Activated T-helper 2 cell treated with anti-CD3 and anti-CD28 coated beads, Interferon-gamma antibody, Interleukin-2, Interleukin-4, amounts not matched to agents 10 μg/mL and 5 μg/mL and 100 μg/mL, durations not matched to agents 14 hours and 24 hours and 36 hours (primary cell): ENCODE data around the gene AMD1. TPM values are rescaled to one million over a fixed set of nuclear protein-coding genes. Genes with fewer than 3 reads are reported as not detected.
"Not testable (repeated sequence)": the region's sequence is repeated elsewhere in the genome, so short reads cannot be mapped to it uniquely, and the experiment has no call there.

Experiments
- DNase-seq: peaks from one replicate; pipeline ENCODE4 v3.0.0; 2021; ENCODE audit warnings: low spot score
- H3K27ac Mint-ChIP-seq: one replicate; pipeline ENCODE4 v1.8.0; 2021; ENCODE audit warnings: mixed read lengths
- H3K27me3 Mint-ChIP-seq: one replicate; pipeline ENCODE4 v1.8.0; 2021; ENCODE audit warnings: low read depth, mixed read lengths
- H3K36me3 Mint-ChIP-seq: one replicate; pipeline ENCODE4 v1.8.0; 2021; ENCODE audit warnings: low read depth, mixed read lengths
- H3K4me1 Mint-ChIP-seq: one replicate; pipeline ENCODE4 v1.8.0; 2021; ENCODE audit warnings: low read depth, mixed read lengths
- H3K4me3 Mint-ChIP-seq: one replicate; pipeline ENCODE4 v1.8.0; 2021; ENCODE audit warnings: low read depth, mild to moderate bottlenecking, moderate library complexity, mixed read lengths
- H3K9me3 Mint-ChIP-seq: one replicate; pipeline ENCODE4 v1.8.0; 2021; ENCODE audit warnings: mixed read lengths
- intact Hi-C: fragments of 100-400 bp; cut with micrococcal nuclease; formaldehyde crosslinking; loops from one replicate; pipeline ENCODE4 v1.15.1; 2023
- total RNA-seq: library from RNA; stranded (reverse); gene quantifications from 2 replicates; pipeline ENCODE4 v1.2.3, GENCODE V29; 2022

Gene AMD1
- total RNA-seq = 111 TPM in 2 replicates

DNA sequence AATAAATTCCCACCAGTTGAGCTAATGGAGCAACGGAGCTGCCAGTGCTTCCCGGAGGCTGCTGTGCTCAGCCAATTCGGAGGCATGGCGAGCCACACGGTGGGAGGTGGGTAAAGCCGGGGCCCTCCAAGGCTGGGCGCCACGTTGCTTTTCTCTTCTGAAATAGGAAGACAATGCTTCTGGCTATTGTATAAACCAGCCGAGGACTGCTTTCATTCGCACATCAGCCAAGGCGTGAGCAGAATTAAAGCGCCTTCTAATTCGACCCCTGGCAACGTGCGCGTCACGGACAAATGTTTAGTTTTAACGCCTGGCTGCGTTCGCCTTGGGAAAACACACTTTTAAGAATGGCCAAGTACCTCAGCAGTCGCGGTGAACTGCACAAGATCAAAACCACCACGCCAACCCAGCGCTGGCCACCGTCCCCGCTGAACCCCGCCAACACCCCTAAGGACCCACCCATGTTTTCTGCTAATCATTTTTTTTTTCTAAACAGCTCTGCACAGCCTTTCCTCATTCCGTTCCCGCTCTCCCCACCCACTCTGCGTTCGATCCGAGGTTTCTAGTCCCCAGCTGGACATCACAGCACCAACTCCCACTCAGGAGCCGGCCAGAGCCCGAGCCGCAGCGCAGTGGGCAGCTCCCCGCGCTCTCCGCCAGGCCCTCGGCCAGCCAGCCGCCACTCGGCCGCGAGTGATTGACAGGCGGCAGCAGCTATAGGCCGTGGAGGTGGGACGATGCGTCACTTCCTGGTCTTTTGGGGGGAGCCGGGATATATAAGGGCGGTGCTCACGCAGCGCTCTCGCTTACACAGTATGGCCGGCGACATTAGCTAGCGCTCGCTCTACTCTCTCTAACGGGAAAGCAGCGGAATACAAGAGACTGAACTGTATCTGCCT lies at the start of gene AMD1:
Gene AMD1, plus strand, starts transcription at position 805 of the 899 bp plus-strand sequence. CDS start 321 bp downstream, outside the sequence.
- Mint-ChIP-seq H3K9me3 (no peaks in the 10 kb centered on the region), H3K4me1 (peaks cover 26% of the 10 kb centered on the region), H3K36me3 (peaks cover 26% of the 10 kb centered on the region), H3K27me3 (no peaks in the 10 kb centered on the region), H3K4me3 (peak within 1 kb of the TSS; percentile 95), H3K27ac (peak within 1 kb of the TSS; percentile 98)
- intact Hi-C loops = loop anchor here (1.0 to 10.0 kb wide), 6 partner anchors 59 to 1779 kb away; partner anchors contain the start of genes CDK19, CEP57L1, REV3L and SESN1
- DNase-seq = peak; percentile 94

DNA sequence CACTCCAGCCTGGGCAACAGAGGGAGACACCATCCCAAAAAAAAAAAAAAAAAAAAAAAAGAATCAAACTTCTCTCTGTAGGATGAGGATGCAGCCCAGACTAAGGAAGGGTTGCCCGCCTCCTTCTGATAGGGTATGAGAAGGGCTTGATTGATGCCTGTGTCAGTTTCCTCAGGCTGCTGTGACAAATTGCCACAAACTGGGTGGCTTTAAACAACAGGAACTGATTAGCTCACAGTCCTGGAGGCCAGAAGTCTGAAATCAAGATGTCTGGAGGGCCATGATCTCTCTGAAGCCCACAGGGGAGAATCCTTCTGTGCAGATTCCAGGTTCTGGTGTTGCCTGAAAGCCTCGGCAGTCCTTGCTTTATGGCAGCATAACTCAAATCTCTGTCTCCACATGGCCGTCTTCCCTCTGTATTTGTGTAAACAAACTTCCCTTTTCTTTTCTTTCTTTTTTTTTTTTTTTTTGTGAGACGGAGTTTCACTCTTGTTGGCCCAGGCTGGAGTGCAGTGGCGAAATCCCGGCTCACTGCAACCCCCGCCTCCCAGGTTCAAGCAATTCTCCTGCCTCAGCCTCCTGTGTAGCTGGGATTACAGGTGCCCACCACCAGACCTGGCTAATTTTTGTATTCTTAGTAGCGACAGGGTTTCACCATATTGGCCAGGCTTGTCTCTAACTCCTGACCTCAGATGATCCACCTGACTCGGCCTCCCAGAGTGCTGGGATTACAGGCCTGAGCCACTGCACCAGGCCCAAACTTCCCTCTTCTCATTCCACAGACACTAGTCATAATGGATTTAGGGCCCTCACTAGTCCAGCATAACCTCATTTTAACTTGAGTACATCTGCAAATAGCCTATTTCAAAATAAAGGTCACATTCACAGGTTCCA lies 48.1 kb upstream of the AMD1 start:
- Mint-ChIP-seq H3K27me3 (peaks cover 6% of the 10 kb centered on the region), H3K36me3 (no peaks in the 10 kb centered on the region), H3K4me3 (no peak overlapping the region), H3K4me1 (peaks cover 8% of the 10 kb centered on the region), H3K27ac (no peak overlapping the region), H3K9me3 (no peaks in the 10 kb centered on the region)
- intact Hi-C loops = no loop called here
- no peak for DNase-seq

DNA sequence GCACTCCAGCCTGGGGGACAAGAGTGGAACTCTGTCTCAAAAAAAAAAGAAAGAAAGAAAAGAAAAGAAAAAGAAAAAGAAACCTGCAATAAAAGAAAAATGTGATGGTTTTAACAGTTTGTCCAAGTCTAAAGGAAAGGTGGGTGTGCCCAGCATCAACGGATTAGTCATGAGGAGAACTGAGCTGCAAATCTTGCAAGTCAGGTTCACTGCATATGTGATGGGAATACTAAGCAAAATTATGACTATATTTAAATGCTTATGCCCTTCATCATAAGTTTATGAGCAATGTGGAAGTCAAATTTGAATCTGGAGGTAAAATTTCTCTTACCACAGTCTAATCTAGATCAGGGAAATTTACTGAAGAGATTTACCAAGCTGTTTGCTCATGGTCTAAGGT lies 46.2 kb upstream of the AMD1 start:
- H3K36me3 Mint-ChIP-seq = no peaks in the 10 kb centered on the region
- no peak for DNase-seq
- intact Hi-C loops = no loop called here
- no peak overlapping the region for H3K4me3 Mint-ChIP-seq
- H3K27me3 Mint-ChIP-seq = peaks cover 5% of the 10 kb centered on the region
- H3K27ac Mint-ChIP-seq = no peak overlapping the region
- H3K4me1 Mint-ChIP-seq = peaks cover 1% of the 10 kb centered on the region
- no peaks in the 10 kb centered on the region for H3K9me3 Mint-ChIP-seq

DNA sequence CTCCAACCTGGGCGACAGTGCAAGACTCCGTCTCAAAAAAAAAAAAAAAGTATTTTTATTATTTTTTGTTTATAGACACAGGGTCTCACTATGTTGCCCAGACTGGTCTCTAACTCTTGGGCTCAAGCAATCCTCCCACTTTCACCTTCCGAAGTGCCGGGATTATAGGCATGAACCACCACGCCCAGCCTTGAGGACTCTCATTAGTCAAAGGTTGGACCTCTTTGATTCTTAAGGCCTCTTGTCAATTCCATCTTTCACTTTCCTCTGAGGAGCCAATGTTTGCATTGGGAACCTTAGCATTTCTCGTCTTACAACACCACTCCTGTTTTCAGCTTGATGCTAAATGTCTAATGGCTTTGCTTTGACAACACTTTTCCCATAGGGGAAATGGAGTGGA lies 43.2 kb upstream of the AMD1 start:
- Mint-ChIP-seq H3K9me3 (no peaks in the 10 kb centered on the region), H3K4me1 (peaks cover 1% of the 10 kb centered on the region), H3K36me3 (no peaks in the 10 kb centered on the region), H3K27ac (no peak overlapping the region), H3K27me3 (no peaks in the 10 kb centered on the region), H3K4me3 (no peak overlapping the region)
- DNase-seq = no peak
- intact Hi-C loops = no loop called here

DNA sequence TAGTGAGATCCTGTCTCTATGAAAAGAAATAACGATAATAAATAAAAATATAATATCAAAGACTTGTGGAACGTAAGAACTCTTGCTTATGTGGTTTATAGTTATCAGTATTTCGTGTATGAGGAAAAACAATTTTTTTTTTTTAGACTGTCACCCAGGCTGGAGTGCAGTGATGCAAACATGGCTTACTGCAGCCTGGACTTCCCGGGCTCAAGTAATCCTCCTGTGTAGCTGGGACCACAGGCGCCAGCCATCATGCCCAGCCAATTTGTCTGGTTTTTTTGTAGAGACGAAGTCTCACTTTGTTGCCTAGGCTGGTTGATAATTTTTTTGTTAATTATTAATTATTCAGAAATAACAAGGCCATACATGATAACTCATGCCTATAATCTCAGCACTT lies 40.8 kb upstream of the AMD1 start:
- no peak overlapping the region for H3K4me3 Mint-ChIP-seq
- no peak overlapping the region for H3K27ac Mint-ChIP-seq
- no peaks in the 10 kb centered on the region for H3K4me1 Mint-ChIP-seq
- H3K27me3 Mint-ChIP-seq = no peaks in the 10 kb centered on the region
- no peaks in the 10 kb centered on the region for H3K36me3 Mint-ChIP-seq
- DNase-seq = no peak
- intact Hi-C loops = no loop called here
- no peaks in the 10 kb centered on the region for H3K9me3 Mint-ChIP-seq

DNA sequence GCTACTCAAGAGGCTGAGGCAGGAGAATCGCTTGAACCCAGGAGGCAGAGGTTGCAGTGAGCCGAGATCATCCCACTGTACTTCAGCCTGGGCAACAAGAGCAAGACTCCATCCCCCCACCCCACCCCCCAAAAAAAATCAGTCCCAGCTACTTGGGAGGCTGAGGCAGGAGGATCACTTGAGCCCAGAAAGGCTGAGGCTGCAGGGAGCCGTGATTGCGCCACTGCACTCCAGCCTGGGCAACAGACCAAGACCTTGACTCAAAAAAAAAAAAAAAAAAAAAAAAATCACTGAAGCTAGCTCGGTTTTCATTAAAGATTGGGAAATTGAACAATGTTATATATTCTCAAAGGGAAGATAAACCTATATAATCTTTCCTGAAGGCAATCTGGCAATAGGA lies 38.8 kb upstream of the AMD1 start:
- intact Hi-C loops, H3K36me3 Mint-ChIP-seq, H3K4me1 Mint-ChIP-seq, DNase-seq, H3K9me3 Mint-ChIP-seq, H3K27ac Mint-ChIP-seq, H3K4me3 Mint-ChIP-seq, H3K27me3 Mint-ChIP-seq: not testable (repeated sequence)

DNA sequence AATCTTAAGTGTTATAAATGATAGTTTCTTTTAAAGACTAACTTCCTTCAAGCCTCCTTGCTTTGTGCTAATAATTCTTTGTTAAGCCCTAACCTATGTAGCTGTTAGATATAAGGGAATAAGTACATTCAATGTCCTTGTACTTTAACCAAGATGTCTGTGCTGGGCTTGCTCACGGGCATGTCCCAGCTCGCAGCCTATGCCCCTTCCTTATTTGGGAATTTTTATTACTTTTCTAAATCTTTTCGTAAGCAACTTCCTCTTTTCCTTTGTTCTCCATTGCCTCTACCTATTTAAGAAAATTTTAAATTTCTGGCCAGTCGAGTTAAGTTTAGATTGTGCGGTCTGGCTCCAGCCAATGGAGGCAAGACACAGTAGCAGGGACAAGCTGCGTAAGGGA lies 33.3 kb upstream of the AMD1 start:
- H3K4me1 Mint-ChIP-seq = no peaks in the 10 kb centered on the region
- no peak for DNase-seq
- no peak overlapping the region for H3K4me3 Mint-ChIP-seq
- H3K9me3 Mint-ChIP-seq = no peaks in the 10 kb centered on the region
- H3K27me3 Mint-ChIP-seq = no peaks in the 10 kb centered on the region
- H3K27ac Mint-ChIP-seq = no peak overlapping the region
- intact Hi-C loops = no loop called here
- no peaks in the 10 kb centered on the region for H3K36me3 Mint-ChIP-seq

DNA sequence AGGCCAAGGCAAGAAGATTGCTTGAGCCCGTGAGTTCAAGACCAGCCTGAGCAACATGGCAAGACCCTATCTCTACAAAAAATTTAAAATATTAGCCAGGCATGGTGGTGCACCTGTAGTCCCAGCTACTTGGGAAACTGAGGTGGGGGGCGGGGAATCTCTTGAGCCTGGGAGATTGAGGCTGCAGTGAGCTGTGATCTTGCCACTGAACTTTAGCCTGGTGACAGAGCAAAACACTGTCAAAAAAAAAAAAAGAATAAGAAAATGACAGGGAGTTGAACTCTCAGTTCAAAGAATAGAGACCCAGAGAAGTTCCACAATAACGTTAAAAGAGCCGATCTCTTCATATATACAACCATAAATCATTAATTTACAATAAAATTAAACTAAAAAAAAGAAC lies 24.8 kb upstream of the AMD1 start:
- Mint-ChIP-seq H3K36me3 (no peaks in the 10 kb centered on the region), H3K4me3 (no peak overlapping the region), H3K4me1 (no peaks in the 10 kb centered on the region), H3K27ac (no peak overlapping the region), H3K9me3 (no peaks in the 10 kb centered on the region), H3K27me3 (peaks cover 12% of the 10 kb centered on the region)
- DNase-seq = no peak
- intact Hi-C loops = no loop called here

DNA sequence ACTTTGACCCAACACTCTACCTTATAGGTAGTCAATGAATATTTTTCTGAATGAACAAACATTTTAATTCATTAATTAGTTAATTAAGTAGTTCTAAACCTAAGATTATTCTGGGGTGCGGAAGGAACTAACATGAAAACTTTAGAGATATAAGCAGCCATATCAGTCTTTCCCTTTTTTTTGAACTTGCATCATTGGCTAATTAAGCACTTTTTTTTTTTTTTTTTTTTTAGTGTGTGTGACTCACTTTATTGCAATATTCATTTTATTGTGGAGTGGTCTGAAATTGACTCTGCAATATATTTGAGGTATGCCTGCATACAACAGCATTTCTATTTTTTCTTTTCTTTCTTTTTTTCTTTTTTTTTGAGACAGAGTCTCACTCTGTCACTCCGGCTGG lies 21.8 kb upstream of the AMD1 start:
- Mint-ChIP-seq H3K4me3 (no peak overlapping the region), H3K36me3 (no peaks in the 10 kb centered on the region), H3K9me3 (no peaks in the 10 kb centered on the region), H3K4me1 (no peaks in the 10 kb centered on the region), H3K27me3 (peaks cover 12% of the 10 kb centered on the region), H3K27ac (no peak overlapping the region)
- intact Hi-C loops = no loop called here
- no peak for DNase-seq

DNA sequence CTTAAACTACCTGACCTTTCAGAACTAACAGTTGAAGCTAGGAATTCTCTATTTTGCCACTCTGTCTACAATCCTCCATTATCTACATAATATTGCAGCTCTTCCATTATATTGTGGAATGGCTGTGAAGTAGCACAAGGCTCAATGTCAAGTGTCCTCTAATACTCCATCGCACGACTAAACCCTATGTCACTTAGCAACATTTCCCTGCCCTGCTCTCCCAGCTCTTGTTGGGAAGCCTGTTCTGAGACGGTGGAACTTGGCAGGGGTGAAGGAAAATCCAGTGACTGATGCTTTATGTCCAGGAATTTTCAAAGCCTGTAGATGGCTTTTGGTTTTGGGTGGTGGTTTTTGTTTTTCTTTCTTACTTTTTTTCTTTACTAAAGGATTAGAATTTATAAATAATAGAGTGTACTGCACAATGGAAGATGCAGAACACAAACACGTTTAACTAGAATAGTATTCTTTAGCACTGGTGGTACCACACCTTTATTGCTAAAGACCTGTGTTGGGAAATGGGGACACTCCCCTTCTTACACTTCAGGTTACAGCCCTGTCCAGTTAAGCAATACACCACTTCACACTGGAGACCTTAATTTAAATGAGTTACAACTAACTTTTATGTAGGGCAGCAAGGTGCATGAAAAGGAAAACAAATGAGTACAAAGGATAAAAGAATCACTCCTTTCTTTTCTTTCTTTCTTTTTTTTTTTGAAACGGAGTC lies 20.7 kb upstream of the AMD1 start:
- Mint-ChIP-seq H3K4me1 (no peaks in the 10 kb centered on the region), H3K36me3 (no peaks in the 10 kb centered on the region), H3K4me3 (no peak overlapping the region), H3K27me3 (peaks cover 4% of the 10 kb centered on the region), H3K9me3 (no peaks in the 10 kb centered on the region), H3K27ac (no peak overlapping the region)
- no peak for DNase-seq
- intact Hi-C loops = no loop called here

DNA sequence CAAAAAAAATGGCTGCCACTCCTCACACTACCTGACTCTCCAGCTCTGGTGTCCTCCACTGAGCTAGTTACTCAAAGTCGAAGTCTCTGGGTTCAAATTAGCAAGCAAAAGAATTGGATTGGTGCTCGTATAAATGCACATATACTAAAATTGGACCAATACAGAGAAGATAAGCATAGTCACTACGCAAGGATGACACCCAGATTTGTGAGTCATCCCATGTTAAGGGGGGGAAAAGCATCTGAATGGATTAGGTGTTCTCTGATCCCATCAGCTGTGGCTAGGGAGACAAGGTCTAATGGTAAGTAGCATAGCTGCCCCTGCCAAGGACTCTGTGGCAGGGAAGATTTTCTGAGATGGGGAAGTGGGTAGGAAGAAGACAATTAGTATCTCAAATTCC lies 18.3 kb upstream of the AMD1 start:
- Mint-ChIP-seq H3K4me3 (no peak overlapping the region), H3K9me3 (no peaks in the 10 kb centered on the region), H3K27ac (no peak overlapping the region), H3K27me3 (no peaks in the 10 kb centered on the region), H3K36me3 (no peaks in the 10 kb centered on the region), H3K4me1 (peaks cover 4% of the 10 kb centered on the region)
- no peak for DNase-seq
- intact Hi-C loops = no loop called here

DNA sequence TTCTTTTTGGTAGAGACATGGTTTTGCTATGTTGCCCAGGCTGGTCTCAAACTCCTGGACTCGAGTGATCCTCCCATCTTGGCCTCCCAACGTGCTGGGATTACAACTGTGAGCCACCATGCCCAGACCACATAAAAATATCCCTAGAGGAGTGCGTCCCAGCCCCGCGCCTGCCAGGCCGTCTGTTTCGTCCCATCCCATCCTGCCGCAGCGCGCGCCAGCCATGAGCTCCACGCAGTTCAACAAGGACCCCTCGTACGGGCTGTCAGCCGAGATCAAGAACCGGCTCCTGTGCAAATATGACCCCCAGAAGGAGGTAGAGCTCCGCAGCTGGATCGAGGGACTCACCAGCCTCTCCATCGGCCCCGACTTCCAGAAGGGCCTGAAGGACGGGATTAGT lies 16.6 kb upstream of the AMD1 start:
- no peak overlapping the region for H3K4me3 Mint-ChIP-seq
- no peak for DNase-seq
- H3K9me3 Mint-ChIP-seq = no peaks in the 10 kb centered on the region
- H3K36me3 Mint-ChIP-seq = no peaks in the 10 kb centered on the region
- peaks cover 4% of the 10 kb centered on the region for H3K4me1 Mint-ChIP-seq
- intact Hi-C loops = no loop called here
- no peaks in the 10 kb centered on the region for H3K27me3 Mint-ChIP-seq
- H3K27ac Mint-ChIP-seq = no peak overlapping the region
